Esophagus muscularis mucosa (tissue), 4 donors: ENCODE measurements around the gene LYSMD4.

Experiments used
- CTCF ChIP-seq, 3 experiments: fragments of 200-600 bp in 2 of 3; fragments of 450-650 bp in 1 of 3; sonication (generic) in 2 of 3; IDR thresholded peaks; one replicate each; pipeline ENCODE4 v1.5.1; 2017 to 2019; ENCODE audit warnings: antibody characterized with exemption in 3 of 3, mild to moderate bottlenecking in 2 of 3, moderate library complexity in 1 of 3
- EP300 ChIP-seq: sonication (generic); formaldehyde crosslinking; IDR thresholded peaks from one replicate; pipeline ENCODE4 v1.6.1; 2017; ENCODE audit warnings: antibody characterized with exemption
- POLR2AphosphoS5 ChIP-seq, 2 donors: sonication (generic); formaldehyde crosslinking; IDR thresholded peaks; one replicate each; pipeline ENCODE4 v1.6.1; 2017; ENCODE audit warnings: antibody characterized with exemption in 2 of 2

GRCh38 chr15:99735868-99736267 lies 2.6 kb upstream of the LYSMD4 start:
- no peak for TF ChIP-seq CTCF (IDR thresholded peaks at IDR 0.05)
- TF ChIP-seq POLR2AphosphoS5 (IDR thresholded peaks at IDR 0.05): no peak
- TF ChIP-seq EP300: no peak
